Esophagus squamous epithelium (tissue), 4 donors: Measurements from ENCODE around the gene UQCRC1.

Experiments
- CTCF ChIP-seq, 6 experiments: fragments of 450-650 bp in 4 of 6; fragments of 200-600 bp in 2 of 6; sonication (generic) in 2 of 6; IDR thresholded peaks; one replicate each; pipeline ENCODE4 v1.5.1; 2016 to 2019; ENCODE audit warnings: antibody characterized with exemption in 6 of 6, mild to moderate bottlenecking in 4 of 6, moderate library complexity in 4 of 6
- POLR2A ChIP-seq, 4 donors: fragments of 450-650 bp; IDR thresholded peaks; one replicate each; pipeline ENCODE4 v1.6.1; 2017; ENCODE audit warnings: antibody characterized with exemption in 4 of 4, mild to moderate bottlenecking in 4 of 4, moderate library complexity in 3 of 4

- TF ChIP-seq CTCF (IDR thresholded peaks at IDR 0.05): no peak
- TF ChIP-seq POLR2A (IDR thresholded peaks at IDR 0.05): no peak
These were observed 26.8 kb upstream of the UQCRC1 start for GRCh38 chr3:48636149-48636655.
